SIG-M5 (cell line): ENCODE measurements around the gene KRT5.

Experiments
- DNase-seq: peaks from one replicate; lab custom pipeline; 2025; lab: John Stamatoyannopoulos, UW

The KRT5 gene

DNA sequence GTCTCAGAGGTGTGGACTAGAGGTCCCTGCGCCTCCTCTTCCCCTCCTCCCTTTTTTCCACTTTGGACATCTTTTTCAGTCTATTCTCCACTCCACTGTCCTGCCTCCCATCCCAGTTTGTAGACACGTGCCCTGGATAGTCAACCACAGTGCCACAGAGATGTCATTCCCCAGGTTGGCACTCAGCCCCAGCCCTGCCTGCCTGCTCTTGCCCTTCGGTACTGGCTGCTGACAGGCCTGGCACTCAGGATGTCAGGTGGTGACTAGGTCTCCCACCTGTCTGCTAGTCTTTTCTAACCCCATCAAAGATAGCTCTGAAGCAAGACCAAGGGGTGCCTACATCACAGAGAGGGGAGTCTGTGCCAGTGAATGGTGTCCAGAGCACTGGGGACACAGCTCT is 16.9 kb upstream of the KRT5 start:
- no peak for DNase-seq

DNA sequence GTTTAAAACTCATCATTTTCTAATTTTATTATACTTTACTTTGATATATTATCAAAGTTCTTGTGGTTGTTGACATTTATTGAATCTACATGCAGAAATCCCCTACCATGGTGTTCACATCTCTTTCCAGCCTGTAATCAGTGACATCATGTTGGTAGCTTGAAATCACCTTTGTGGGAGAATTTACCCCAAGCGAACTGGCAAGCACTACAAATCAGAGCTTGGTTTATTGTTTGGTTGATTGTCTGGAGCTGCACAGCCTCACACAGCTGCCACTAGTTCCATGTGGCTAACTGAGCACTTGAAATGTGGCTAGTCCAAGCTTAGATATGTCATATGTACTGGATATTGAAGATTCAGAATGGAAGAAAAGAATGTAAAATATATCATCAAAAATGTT is 15.4 kb upstream of the KRT5 start:
- DNase-seq: no peak

DNA sequence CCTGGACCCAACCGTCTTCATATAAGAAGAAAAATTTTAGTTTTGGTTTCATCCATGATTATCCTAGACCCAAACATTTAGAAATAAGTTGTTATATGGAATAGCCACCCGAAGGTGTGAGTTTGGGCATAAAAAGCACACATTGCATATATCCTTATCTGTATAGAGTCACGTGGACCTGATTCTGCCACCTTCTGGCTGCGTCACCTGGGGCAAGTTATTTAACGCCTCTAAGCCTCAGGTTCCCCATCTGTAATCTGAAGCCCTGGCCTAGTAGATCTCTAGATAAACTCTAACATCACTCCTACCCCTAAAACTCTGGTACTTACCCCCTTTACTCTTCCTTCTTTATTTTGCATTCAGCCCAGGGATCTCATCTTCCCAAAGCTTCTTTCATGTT is 14.3 kb upstream of the KRT5 start:
- DNase-seq: no peak

DNA sequence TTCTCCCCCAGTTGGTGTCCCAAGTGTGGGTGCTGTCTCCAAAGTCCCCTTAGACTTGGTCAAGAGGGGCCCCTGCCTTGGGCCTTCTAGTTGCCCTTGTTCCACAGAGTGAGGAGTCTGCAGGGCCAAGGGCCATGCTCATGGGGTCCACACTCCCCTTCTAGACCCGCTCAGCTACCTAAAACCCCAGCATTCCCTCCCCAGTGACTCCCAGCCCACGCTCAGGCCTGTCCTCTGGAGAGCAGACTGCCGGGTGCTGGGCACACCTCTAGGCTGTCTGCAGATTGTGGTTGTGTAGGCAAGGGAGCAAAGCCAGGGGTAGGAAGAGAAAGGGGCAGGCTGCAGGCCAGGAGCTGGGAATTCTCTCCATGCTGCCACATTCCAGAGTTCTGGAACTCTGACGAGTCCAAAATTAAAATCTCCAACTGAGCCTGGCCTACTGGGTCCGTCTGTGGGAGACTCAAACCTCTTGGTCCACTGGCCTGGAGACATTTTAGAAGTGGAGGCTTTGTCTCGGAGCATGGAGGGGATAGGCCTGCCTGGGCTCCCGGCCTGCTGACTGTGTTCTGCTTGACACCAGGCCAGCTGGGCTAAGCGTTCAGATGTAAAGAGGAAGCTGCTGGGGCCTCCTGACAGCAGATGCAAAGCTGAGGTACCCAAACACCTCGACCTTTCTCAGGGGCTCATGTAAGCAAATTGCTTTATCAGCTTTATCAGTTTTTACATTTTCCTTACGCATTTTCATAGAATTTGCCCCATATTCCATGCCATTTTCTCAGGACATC is 13.7 kb upstream of the KRT5 start:
- no peak for DNase-seq

DNA sequence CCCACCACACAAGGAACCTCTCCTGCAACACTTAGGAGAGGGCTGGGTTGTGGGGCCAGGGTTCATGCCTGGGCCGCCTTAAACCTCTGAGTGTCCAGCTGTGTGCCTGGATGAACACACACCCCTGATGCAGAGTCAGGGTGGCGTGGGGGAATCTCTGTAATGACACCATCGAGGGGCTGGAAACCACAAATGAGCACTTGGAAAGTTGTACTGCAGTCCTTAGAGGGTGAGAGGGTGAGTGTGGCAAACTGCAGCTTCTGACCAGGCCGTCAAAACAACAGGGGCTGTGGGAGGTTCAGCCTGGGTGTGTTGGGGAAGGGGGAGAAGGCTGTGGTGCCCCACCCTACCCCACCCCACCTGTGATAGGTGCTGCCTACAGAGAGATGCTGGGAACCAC is 12.4 kb upstream of the KRT5 start:
- no peak for DNase-seq

DNA sequence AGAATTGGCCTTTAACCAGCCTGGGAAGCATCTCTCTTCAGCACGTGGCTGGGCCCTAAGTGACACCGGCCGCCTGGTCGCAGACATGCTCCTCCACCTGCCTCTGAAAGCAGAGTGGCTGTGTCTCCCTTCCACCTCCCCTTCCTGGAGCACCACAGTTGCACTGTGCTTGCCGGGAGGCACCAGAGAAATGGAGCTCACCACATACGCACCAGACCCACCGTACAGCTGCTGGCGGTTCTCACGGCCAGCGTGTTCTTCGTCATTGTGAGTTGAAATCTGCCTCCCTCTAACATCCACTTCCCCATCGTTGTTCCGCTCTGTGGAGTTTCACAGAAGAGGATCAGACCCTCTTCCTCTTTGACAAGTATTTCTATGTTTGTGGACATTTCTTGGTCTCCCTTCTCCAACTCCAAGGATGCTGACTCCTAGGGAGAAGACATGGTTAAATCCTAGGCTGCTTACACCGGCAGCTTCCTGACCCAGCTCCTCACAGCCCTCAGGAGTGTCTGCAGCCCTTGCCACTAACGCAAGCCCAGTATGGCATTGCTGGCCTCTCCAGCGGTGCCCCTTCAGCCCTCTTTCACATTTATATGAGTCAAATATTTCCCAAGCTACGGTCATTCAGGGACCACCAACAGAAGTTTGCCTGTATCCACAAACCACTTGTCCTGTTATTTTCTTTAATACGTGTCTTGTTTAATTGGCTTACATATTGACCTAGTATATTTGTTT is 11.5 kb upstream of the KRT5 start:
- DNase-seq: no peak

DNA sequence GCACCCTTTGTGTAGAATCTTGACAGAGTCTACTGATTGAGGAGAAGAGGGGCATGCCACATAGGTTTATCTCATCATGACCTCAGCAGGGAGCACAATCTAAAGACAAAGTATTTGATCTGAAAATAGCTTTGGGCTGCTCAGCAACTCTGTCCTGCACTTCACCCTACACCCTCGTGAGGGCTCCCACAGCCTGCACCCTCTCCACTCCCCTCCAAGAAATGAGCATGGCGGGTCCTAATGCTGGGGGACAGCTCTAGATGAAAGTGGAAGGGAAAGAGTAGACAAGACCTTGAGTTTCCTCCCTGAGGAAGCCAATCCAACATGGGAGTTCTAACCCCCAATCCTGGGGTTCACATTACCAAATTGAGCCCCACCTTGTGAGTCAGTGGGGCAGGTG is 10.7 kb upstream of the KRT5 start:
- DNase-seq: no peak

DNA sequence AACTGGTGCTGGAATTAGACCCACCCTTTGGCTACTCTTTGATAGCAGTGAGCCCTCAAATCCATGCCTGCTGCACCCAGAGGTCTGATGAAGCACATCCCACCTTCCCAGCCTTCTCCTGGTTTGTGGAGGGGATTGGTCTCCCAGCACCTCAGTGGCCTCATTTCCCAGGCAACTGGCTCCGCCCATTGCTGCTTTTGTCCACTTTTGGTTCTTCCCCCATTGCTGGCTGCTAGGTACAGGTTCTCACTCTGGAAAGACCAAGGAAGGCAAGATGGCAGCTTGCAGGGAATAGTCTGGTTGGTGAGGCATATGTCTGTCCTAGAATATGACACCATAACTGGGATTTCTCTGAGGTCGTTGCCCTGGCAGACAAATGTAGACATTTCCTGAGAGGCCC is 10.2 kb upstream of the KRT5 start:
- no peak for DNase-seq

DNA sequence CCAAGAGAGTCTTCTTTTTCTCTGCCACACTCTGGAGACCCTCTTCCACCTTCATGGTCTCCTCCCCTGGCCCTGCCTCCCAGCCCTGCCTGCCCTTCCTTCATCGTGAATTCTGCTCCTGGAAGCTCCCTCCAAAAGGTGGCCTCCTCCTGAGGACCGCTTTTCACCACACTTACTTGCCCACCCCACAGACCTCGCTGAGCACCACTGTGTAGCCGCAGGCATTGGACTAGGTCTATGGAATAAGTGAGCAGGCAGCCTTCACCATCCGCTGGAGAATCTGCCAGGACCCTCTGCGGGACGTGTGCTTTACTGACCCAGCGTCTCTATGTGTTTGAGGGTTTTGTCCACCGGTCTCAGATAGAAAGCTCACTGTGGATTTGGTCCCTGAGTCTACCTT is 9.7 kb upstream of the KRT5 start:
- no peak for DNase-seq

DNA sequence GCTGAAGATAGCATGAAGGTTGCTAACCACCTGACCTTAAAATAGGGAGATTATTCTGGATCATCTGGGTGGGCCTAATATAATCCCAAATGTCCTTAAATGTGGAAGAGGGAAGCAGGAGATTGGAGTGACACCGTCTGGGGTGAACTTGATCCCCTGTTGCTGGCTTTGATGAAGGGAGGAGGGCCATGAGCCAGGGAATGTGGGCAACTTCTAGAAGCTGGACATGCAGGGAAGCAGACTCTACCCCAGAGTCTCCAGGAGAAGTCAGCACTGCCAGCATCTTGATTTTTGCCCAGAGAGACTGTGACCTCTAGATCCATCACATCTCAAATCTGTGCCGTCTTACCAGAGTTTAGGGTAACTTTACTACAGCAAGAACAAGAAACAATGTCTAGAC is 9.2 kb upstream of the KRT5 start:
- no peak for DNase-seq

DNA sequence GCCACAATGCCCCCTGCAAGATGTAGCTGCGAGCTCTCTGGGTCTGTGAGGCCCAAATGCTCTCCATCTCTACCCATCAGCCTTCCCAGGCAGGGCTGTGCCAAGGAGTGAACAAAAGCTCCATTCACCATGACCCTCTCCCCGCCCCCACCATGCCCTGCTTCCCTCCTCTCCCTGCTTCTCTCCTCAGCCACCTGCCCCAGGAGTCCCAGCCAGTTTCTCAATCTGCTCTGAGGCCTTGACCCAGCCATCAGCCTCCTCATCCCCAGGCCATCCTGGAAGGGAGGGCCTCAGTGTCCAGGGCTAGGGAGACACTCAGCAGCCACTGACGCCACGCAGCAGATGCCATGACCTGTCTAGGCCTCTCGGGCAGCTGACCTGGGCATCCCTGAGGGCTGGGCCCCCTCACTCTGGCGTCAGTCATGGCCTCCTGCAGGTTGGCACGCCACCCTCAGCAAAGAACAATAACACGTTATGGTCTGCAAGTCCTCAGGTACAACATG is 8.5 kb upstream of the KRT5 start:
- no peak for DNase-seq

DNA sequence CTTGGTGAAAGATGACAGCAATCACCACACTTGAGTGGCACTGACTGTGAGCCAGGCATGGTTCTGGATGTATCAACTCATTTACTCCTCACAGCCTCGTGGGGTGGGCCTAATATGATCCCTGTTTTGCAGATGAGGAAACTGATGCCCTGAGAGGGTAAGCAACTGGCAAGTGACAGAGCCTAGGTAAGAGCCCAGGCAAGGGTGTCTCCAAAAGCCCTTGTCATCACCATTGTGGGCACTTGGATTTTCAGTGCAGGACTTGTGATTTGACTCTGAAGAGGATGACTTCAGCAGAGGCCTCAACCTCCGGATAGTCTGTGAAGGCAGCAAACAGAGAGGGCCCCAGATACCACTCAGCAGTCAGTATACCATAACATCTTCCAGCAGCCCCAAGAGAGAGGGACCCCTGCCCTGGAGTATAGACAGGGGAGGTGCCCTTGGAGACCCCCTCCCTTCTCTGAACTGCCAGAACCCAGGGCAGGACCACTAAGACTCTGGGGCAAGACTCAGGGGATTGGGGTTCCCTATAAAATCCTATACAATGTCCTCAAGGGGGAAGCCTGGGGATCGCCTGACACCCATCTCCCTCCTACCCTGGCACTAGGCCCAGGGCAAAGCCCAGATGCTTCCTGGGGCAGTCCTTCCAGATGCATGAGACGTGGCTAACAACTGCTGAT is 7.1 kb upstream of the KRT5 start:
- no peak for DNase-seq

DNA sequence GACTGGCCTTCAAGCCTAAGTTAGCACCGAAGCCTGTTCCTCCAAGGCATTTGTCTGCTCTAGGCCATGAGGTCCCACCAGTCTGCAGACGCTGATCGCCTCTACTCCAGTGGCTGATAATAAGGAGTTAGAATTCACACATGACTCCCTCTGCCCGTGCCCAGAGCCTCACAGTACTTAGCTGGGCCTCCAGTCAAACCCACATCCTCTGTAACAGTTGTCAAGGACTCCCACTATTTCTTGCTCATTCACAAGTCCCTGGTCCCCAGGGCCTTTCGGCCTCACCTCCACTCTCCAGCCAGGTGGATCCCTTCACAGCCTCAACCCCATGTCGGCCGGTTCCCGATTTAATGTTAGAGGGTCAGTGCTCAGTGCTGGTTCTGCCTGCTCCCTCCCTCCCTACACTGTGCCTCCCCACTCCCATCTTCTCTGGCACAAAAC is 6.3 kb upstream of the KRT5 start:
- DNase-seq: no peak

DNA sequence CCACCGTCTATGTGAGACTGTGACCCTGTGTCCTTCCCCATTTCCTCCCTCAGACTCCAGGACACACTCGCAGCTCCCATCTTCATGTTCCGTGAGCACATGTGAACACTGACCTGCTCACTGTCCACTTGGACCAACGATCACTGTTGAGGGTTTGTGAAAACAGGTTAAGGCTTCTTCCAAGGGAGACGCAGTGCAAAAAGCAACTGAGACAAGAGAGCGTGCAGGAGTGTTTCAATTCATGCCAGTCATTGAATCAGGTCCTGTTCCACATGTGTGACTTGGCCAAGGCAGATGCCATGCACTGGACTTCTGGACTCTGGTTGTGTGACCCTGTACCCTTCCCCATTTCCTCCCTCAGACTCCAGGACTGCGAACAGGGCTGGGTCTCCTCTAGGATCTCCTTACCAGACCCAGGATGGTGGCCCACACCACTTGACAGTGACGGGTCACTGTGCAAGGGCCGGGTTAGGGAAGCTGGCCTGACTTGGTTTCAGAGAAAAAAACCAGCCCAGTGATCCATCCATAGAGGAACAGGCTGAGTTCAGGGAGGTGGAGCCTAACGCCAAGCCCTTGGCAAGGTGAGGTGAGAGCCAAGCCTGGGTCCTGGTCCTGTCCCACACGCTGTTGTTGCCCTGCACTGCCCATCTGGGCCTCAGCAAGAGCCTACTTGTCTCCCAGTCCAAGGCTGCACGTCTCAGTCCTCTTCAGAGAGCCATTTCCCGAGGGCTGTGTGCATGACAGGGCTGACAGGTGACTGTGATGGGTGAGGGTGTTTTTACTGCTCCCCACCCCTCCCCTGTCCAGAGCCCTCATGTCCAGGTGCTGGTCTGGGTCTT is 5.7 kb upstream of the KRT5 start:
- no peak for DNase-seq

DNA sequence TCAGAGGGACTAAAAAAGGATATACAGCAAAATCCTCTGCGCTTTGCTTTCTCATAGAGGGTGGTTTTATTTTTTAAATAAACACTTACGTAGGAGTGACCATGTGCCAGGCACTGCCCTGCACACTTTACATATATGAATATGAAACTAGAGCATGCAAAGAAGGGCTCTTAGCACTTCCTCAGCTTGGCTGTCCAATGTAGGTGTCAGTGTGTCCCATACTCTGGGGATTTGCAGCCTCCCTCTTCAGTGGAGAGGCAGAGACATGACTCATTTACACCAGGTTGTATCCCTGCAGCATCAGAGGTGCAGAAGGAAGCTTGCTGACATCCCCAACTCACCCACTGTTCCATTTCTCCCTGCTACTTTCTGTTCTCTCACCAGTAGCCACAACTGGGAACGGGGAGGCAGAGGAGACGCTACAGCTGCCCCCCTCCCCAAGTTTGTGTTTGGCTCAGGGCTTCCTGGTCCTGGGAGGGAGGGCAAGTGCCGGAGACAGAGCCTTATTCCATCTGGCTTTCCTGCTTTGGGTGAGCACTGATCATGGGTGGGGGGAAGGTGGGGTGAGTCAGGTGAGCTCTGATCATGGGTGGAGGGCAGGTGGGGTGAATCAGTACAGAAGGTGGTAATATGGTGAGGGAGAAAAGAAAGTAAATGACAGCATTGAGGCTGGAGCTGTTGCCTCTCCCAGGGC is 4.9 kb upstream of the KRT5 start:
- no peak for DNase-seq

DNA sequence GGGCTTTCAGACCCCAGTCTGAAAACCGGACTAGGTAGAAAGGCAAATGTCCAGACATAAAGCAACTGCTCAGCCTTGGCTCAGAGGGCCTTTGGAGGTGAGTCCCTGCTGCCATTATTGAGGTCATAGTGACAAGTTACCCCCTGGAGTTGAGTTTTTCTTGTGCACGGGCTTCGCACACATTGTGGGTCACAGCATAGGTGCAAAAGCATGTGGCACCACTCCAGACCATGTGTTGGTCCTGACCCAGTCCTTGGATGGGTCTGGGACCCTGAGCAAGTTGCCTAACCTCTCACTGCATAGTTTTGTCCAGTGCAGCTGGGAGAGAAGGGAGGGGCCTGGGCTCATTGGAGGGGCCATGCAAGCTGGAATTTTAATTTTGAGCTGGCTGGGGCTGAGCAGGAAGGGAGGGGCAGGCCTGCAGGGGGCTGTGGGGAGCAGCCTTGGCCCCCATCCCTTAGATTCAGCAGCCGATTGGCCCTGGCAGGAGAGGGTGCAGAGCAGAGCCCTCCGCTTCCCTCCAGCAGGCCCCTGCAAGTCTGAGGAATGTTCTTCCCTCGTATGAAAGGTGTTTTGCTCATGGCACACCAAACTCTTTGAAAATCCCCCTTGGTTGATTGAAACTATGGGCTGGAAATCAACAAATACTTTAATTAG is 4.2 kb upstream of the KRT5 start:
- no peak for DNase-seq

DNA sequence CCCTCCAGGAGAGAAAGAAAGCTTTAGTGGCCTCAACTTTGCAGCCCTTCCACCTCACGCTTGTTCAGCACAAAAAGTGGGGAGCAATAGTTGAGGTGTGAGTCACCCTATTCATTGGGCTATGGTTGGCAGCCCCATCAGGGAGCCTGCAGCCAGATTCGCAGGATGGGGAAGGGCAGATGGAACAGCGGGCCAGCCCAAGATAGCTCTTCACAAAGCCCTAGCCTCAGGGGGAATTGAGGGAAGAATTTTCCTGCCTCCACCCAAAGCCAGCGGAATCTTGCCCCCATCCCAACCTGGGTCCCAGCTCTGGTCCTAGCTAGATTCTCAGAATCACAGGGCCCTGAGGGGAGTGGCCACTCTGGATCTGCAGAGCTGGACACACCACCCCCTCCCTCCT is 3.6 kb upstream of the KRT5 start:
- DNase-seq: no peak

DNA sequence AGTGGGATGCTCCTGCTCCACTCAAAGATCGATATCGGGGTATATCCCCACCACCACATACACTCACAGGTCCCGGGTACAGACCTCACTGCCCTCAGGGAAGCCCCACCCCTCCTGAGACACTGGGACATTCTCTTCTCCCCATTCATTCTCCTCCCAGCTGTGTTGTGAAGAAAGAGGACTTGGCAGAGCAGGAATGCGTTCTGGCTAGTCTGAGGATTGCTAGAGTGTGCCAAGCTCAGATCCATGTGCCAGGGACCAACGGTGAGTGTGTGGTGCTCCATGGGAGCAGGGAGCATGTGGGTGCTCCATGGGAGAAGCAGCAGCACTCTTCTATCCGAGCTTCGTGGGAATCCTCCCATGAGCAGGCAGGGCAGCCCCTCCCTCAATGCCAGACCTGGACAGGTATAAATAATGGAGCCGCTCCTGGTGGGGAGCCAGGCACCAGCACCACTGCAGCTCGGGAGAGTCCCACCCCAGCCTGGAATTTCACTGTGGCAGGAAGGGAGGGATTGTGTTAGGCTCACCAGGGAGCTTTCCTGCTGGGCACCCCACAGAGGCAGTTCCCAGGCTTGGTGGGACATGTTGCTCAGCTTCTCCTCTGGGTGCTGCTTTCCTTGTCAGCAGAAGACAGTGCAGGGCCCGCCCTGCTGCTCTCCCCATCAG is 2.3 kb upstream of the KRT5 start:
- no peak for DNase-seq

DNA sequence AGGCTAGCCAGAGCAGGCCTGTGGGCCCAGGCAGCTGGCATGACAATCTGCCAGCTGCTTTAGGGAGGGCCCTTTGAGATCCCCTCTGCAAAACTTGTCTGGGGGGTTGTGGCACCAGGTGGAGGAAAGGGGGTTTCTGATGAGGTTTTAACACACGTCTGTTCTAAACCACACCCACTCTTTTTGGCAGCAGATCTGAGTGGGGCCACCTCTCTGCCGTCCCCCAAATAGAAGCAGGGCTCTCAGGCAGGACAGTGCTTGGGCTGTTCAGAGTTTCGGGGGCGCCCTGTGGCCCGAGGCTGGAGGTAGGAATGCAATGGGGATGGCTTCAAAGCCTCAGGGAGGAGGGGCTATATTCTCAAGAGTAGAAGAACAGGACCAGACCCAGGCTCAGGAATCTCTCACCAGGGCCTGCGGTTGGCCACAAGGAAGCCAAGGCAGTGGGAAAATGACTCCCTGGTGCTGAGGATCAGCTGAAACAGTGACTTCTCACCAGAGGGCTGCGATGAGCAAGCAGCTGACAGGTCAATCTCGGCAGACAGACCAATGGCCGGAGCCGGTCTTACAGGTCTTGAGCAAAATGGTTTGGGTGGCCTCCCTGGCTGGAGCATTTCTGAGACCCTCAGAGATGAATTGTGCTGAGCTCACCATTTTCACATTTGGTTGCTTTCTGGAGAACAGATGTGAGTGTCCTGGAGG is 1.5 kb upstream of the KRT5 start:
- DNase-seq: no peak

DNA sequence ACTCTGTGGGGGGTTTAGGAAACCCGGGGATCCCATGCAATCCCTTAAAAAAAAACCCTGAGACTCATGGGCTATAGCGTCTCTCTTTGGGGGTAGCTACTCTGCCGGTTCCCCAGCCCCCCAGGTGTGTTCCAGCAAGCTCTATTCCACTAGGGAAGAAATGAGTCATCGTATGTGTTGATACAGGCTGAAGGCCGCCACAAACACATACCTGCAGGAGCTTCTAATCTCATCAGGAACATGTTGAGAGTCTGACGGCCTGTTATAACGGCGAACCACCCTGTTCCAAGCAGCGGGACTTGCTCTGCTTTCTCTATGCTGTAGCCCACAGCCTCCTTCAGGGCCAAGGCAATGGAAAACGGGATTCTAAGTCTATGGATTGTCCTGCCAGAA is 977 bp upstream of the KRT5 start:
- no peak for DNase-seq
